Breast epithelium (tissue), 3 donors: ENCODE measurements around the gene TSNAX.

Experiments used
- POLR2A ChIP-seq: fragments of 450-650 bp; IDR thresholded peaks from one replicate; pipeline ENCODE4 v1.6.1; 2016; ENCODE audit warnings: antibody characterized with exemption, mild to moderate bottlenecking, moderate library complexity
- POLR2AphosphoS5 ChIP-seq, 3 donors: sonication (generic); formaldehyde crosslinking; IDR thresholded peaks; one replicate each; pipeline ENCODE4 v1.6.1; 2017; ENCODE audit warnings: antibody characterized with exemption in 3 of 3
- TF ChIP-seq, protein P1 (sequence below), 3 donors: fragments of 450-650 bp; IDR thresholded peaks; one replicate each; pipeline ENCODE4 v1.5.1; 2016 to 2017; ENCODE audit warnings: antibody characterized with exemption in 3 of 3, mild to moderate bottlenecking in 3 of 3, moderate library complexity in 3 of 3

DNA sequence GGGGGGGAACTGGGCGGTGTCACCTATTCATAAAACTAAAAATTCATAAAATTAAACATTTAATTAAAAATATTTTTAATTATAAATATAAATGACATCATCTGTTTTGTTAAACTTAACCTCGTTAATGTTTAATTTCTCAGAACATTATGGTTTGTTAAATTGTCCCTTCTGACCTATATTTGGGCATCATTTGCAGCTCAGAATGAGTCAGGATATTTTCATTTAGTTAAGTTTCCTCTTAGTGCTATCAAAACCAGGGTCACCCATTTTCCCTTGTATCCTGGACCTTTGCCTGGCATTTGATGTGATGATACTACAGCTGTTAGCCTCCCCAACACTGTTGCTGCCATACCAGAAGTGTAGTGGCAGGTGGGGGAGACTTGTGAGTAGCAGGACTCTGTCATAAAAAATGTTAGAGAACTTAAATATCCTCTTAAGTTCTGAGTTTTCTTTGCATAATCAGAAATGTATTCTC lies 30.3 kb downstream of the TSNAX start:
- TF ChIP-seq POLR2A = no peak
- TF ChIP-seq, protein P1, sequence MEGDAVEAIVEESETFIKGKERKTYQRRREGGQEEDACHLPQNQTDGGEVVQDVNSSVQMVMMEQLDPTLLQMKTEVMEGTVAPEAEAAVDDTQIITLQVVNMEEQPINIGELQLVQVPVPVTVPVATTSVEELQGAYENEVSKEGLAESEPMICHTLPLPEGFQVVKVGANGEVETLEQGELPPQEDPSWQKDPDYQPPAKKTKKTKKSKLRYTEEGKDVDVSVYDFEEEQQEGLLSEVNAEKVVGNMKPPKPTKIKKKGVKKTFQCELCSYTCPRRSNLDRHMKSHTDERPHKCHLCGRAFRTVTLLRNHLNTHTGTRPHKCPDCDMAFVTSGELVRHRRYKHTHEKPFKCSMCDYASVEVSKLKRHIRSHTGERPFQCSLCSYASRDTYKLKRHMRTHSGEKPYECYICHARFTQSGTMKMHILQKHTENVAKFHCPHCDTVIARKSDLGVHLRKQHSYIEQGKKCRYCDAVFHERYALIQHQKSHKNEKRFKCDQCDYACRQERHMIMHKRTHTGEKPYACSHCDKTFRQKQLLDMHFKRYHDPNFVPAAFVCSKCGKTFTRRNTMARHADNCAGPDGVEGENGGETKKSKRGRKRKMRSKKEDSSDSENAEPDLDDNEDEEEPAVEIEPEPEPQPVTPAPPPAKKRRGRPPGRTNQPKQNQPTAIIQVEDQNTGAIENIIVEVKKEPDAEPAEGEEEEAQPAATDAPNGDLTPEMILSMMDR (IDR thresholded peaks at IDR 0.05) = no peak
- no peak for TF ChIP-seq POLR2AphosphoS5 (IDR thresholded peaks at IDR 0.05)
